GM12878 (cell line): ENCODE data around the gene IGLL5. TPM values are rescaled to one million over a fixed set of nuclear protein-coding genes. Genes with fewer than 3 reads are reported as not detected.
A peak's percentile ranks its signal among the peaks of the same experiment; 100 is the strongest.

ENCODE experiments used
- BCL3 ChIP-seq: IDR thresholded peaks from 2 replicates; pipeline ENCODE4 v1.6.1; 2011; ENCODE audit warnings: borderline replicate concordance, low read depth, mild to moderate bottlenecking, moderate library complexity, low read length; ENCODE audit not compliant: insufficient read depth, poor library complexity, severe bottlenecking
- BMI1 ChIP-seq: fragments of 450-650 bp; IDR thresholded peaks from 2 replicates; pipeline ENCODE4 v1.6.1; 2016; ENCODE audit warnings: mild to moderate bottlenecking, moderate library complexity, borderline replicate concordance
- BRCA1 ChIP-seq: IDR thresholded peaks from 2 replicates; pipeline ENCODE4 v1.6.1; 2011; ENCODE audit warnings: low read depth, low read length, improper control_type of control experiment
- CBX3 ChIP-seq: fragments of 200-600 bp; sonication (generic); IDR thresholded peaks from 2 replicates; pipeline ENCODE4 v1.6.1; 2016; ENCODE audit warnings: low read depth, borderline replicate concordance
- EGR1 ChIP-seq, 2 experiments: IDR thresholded peaks; 1 replicate in 1 of 2; 2 replicates in 1 of 2; pipeline ENCODE4 v1.6.1; 2011 to 2012; ENCODE audit warnings: low read depth in 2 of 2, low read length in 2 of 2, borderline replicate concordance in 1 of 2, mild to moderate bottlenecking in 1 of 2, moderate library complexity in 1 of 2
- ETV6 ChIP-seq, 2 experiments: fragments of 450-650 bp in 1 of 2; IDR thresholded peaks in 1 of 2; conservative IDR thresholded peaks in 1 of 2; 2 replicates each; pipeline ENCODE4 v1.6.1; 2014; ENCODE audit warnings: antibody characterized with exemption in 1 of 2, borderline replicate concordance in 1 of 2, low read depth in 1 of 2, mild to moderate bottlenecking in 1 of 2, moderate library complexity in 1 of 2
- FOXK2 ChIP-seq: fragments of 450-650 bp; IDR thresholded peaks from 2 replicates; pipeline ENCODE4 v1.6.1; 2017; ENCODE audit warnings: mild to moderate bottlenecking, moderate library complexity
- KDM1A ChIP-seq: fragments of 200-600 bp; sonication (generic); IDR thresholded peaks from 2 replicates; pipeline ENCODE4 v1.6.1; 2016; ENCODE audit warnings: borderline replicate concordance
- NBN ChIP-seq: fragments of 450-650 bp; IDR thresholded peaks from 2 replicates; pipeline ENCODE4 v1.6.1; 2016
- NFXL1 ChIP-seq: fragments of 450-650 bp; IDR thresholded peaks from 2 replicates; pipeline ENCODE4 v1.6.1; 2017; ENCODE audit warnings: antibody characterized with exemption, mild to moderate bottlenecking, borderline replicate concordance
- POLR2A ChIP-seq: IDR thresholded peaks from 2 replicates; pipeline ENCODE4 v1.6.1; 2011; ENCODE audit warnings: low read depth, mild to moderate bottlenecking, low read length
- POLR2AphosphoS2 ChIP-seq: IDR thresholded peaks from 2 replicates; pipeline ENCODE4 v1.6.1; 2011; ENCODE audit warnings: low read depth, mild to moderate bottlenecking, low read length, improper control_type of control experiment, moderate library complexity
- POU2F2 ChIP-seq: IDR thresholded peaks from 3 replicates; pipeline ENCODE4 v1.6.1; 2011; ENCODE audit warnings: low read depth, mild to moderate bottlenecking, low read length, borderline replicate concordance
- SIX5 ChIP-seq: IDR thresholded peaks from 2 replicates; pipeline ENCODE4 v1.6.1; 2011; ENCODE audit warnings: mild to moderate bottlenecking, low read depth, low read length, moderate library complexity; ENCODE audit not compliant: severe bottlenecking
- SMAD5 ChIP-seq: IDR thresholded peaks from 2 replicates; pipeline ENCODE4 v1.6.1; 2016; ENCODE audit warnings: antibody characterized with exemption, low read depth
- SREBF2 ChIP-seq: IDR thresholded peaks from 2 replicates; pipeline ENCODE4 v1.6.1; 2012; ENCODE audit warnings: mild to moderate bottlenecking, low read length
- TCF7 ChIP-seq: IDR thresholded peaks from 2 replicates; pipeline ENCODE4 v1.6.1; 2014; ENCODE audit warnings: antibody characterized with exemption, borderline replicate concordance
- USF1 ChIP-seq: IDR thresholded peaks from 2 replicates; pipeline ENCODE4 v1.6.1; 2011; ENCODE audit warnings: borderline replicate concordance, low read depth, mild to moderate bottlenecking, moderate library complexity, mixed read lengths, low read length; ENCODE audit not compliant: insufficient read depth; ENCODE audit errors: extremely low read length
- ZNF592 ChIP-seq: fragments of 450-650 bp; IDR thresholded peaks from 2 replicates; pipeline ENCODE4 v1.6.1; 2017; ENCODE audit warnings: mild to moderate bottlenecking, moderate library complexity
- ZNF687 ChIP-seq: fragments of 450-650 bp; IDR thresholded peaks from 2 replicates; pipeline ENCODE4 v1.6.1; 2017; ENCODE audit warnings: mild to moderate bottlenecking, moderate library complexity
- polyA plus RNA-seq, 11 experiments: library from polyadenylated mRNA; depleted of rRNA in 4 of 11; unstranded in 6 of 11; stranded (reverse) in 5 of 11; fragments of >200 nt; fragmentation: Nextera tagmentation in 4 of 11; fragmentation: Illumina TruSeq in 1 of 11; extraction: Ambion mirVana in 4 of 11; extraction: Trizol in 1 of 11; gene quantifications; 1 replicate in 1 of 11; 2 replicates in 10 of 11; pipeline versions ENCODE4 v1.2.1 to v1.2.3, GENCODE V29; 2011 to 2016; ENCODE audit warnings: inconsistent platforms in 2 of 11, missing spikeins in 2 of 11, low read depth in 1 of 11
- total RNA-seq, 4 experiments: library from RNA; depleted of rRNA in 3 of 4; stranded (reverse); fragments of >200 nt in 3 of 4; fragmentation: Illumina TruSeq in 1 of 4; extraction: Trizol in 1 of 4; gene quantifications; 2 replicates each; pipeline versions ENCODE4 v1.2.1 to v1.2.3, GENCODE V29; 2013 to 2021

IGLL5 gene
- total and polyA plus RNA-seq, 10 of the 15 experiments (the other 5 are each of a cell fraction or from before 2014, with no cell fraction given): not detected

- TF ChIP-seq ZNF592 (no peak), SREBF2 (no peak), SMAD5 (no peak), POU2F2 (peak; percentile 79; the same call in 1 of the 3 replicates), CBX3 (no peak), KDM1A (no peak), ETV6 (conservative IDR thresholded peaks at IDR 0.05 in 1 of 2, IDR thresholded peaks at IDR 0.05 in 1 of 2; ENCODE audit: borderline replicate concordance in 1 of 2, low read depth in 1 of 2) (no peak), EGR1 (IDR thresholded peaks at IDR 0.05; ENCODE audit: borderline replicate concordance in 1 of 2, low read depth in 2 of 2, low read length in 2 of 2) (no peak), ZNF687 (0 out of 2 replicates have a peak, but pooled peaks have one; percentile 29), NBN (no peak), TCF7 (no peak), FOXK2 (no peak), NFXL1 (no peak), POLR2A (peak; percentile 73), USF1 (no peak), SIX5 (no peak), BCL3 (no peak), BRCA1 (no peak), BMI1 (no peak), POLR2AphosphoS2 (peak; percentile 95)
Measured at GRCh38 chr22:22856364-22856763, 31.3 kb upstream of the IGLL5 start (continued).
